Measurements from ENCODE around the gene KRTAP5-3.
A peak's percentile ranks its signal among the peaks of the same experiment; 100 is the strongest.

KRTAP5-3 gene

DNA sequence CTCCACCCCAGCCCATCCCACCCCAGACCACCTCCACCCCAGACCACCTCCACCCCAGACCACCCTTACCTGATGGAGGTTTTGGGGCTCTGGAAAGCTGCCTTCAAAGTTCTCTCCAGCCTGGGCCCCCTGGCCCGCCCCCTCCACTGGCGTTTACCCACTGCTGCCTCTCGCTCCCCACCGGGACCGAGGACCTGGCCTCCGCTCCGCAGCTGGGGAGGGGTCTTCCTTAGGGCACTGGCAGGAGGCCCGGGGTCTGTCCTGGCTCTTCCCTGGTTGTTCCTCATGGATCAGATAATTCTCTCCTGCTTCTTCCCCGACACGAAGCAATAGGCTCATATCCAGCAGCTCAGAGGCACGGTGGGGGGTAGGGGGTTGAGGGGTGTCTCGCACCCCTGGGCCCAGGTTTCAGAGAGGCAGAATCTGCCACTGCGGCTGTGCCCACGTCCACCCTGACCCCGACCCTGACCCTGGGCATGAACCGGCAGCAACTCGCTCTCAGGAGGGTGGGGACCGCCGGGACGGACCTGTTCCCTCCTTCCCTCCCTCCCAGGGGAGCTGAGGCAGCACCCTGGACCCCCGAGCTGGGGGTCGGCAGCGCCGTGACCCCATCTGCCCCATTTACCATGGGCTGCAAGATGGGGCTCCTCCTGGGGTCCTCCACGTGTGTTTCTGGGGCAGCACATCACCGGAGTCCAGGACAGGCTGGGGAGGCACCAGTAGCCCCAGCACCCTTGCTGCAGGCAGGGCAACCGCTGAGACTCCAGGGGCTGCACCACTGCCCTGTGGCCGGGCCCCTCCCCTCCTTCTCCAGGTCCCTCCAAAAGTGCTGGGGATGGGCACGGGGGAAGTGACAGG is 34.3 kb upstream of the KRTAP5-3 start:
- Histone ChIP-seq H3K4me3 (no peak overlapping the region), H3K27ac (no peak overlapping the region)
- DNase-seq (ENCODE audit: low spot score): no peak
- TF ChIP-seq, protein P1, sequence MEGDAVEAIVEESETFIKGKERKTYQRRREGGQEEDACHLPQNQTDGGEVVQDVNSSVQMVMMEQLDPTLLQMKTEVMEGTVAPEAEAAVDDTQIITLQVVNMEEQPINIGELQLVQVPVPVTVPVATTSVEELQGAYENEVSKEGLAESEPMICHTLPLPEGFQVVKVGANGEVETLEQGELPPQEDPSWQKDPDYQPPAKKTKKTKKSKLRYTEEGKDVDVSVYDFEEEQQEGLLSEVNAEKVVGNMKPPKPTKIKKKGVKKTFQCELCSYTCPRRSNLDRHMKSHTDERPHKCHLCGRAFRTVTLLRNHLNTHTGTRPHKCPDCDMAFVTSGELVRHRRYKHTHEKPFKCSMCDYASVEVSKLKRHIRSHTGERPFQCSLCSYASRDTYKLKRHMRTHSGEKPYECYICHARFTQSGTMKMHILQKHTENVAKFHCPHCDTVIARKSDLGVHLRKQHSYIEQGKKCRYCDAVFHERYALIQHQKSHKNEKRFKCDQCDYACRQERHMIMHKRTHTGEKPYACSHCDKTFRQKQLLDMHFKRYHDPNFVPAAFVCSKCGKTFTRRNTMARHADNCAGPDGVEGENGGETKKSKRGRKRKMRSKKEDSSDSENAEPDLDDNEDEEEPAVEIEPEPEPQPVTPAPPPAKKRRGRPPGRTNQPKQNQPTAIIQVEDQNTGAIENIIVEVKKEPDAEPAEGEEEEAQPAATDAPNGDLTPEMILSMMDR (IDR thresholded peaks at IDR 0.05): no peak

DNA sequence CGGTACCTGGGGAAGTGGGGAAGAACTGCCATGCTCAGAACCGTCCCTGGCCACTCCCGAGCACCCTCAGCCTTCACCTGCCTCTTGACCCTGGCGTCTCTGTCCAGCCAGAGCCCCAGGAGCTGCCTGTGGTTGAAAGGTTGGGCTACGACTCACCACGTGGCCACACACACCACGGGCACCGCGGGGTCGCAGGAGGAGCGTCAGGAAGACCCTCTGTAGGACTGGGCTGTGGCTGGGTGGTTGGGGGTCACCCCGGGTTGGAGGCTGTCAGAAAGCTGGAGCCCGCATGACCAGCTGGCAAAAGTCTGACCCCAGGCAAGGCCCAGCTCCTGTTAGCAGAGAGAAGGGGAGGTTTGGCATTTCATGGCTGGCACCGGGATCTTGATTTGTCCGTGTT is 32.8 kb upstream of the KRTAP5-3 start:
- no peak overlapping the region for H3K27ac ChIP-seq
- H3K4me3 ChIP-seq: no peak overlapping the region
- TF ChIP-seq, protein P1 (IDR thresholded peaks at IDR 0.05): no peak
- no peak for DNase-seq (ENCODE audit: low spot score)

DNA sequence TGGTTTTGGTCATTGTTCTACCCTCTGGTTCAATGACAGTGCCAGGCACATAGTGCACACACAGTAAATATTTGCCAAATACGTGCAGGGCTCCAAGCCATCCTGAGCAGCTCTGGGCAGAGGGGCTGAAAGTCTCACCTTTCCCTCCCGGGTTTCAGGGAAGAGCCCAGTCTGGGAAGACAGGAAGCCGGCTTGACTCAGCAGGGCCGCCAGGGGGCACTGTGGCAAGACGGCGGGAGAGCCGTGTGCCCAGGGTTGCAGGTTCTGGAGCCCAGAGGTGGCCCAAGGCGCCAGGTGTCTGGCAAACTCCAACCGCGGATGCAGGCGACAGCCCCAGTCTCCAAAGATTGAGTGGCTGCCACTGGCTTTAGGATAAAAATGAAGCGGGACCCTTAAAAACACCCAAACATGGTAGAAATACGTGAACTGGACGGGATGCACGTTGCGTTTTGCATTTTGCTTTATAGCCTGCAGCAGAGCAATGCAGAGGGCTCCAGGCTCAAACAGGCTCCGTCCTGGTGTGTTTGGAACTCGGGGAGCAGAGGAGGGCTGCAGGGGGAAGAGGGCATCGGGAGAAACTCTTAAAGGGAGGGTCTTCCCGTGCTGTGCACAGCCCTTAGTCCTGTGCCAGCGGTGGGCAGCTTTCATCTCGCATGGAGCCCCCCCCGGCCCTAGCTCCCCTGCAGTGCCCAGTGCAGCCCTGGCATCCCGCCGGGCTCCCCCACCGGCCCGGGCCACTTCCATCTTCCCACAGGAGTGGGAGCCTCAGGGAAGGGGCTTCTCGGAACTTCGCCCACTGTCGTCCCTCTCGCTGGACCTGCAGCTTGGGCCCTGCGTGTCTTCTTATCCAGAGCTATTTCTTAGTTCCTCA is 32.0 kb upstream of the KRTAP5-3 start:
- DNase-seq (ENCODE audit: low spot score): no peak
- Histone ChIP-seq H3K4me3 (no peak overlapping the region), H3K27ac (no peak overlapping the region)
- TF ChIP-seq, protein P1 (IDR thresholded peaks at IDR 0.05): peak; percentile 32

DNA sequence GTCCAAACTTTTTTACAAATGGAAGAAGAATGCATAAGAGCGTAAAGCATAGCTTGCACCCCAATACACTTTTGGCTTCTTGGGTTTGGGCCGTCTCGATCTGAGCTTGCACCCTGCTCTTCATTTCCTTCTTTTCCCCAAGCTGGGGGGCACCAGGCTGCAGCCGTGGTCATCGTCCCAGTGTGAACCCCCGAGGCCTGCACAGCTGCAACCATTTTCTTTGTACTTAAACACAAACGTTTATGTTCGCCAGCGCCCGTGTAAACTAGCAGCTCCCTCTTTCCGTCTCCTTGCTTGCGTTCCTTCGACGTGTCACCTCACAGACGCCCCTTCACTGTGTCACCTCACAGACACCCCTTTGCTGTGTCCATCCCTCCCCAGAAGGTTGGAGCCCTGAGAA is 31.4 kb upstream of the KRTAP5-3 start:
- TF ChIP-seq, protein P1 (IDR thresholded peaks at IDR 0.05): no peak
- DNase-seq (ENCODE audit: low spot score): no peak
- Histone ChIP-seq H3K27ac (no peak overlapping the region), H3K4me3 (no peak overlapping the region)

DNA sequence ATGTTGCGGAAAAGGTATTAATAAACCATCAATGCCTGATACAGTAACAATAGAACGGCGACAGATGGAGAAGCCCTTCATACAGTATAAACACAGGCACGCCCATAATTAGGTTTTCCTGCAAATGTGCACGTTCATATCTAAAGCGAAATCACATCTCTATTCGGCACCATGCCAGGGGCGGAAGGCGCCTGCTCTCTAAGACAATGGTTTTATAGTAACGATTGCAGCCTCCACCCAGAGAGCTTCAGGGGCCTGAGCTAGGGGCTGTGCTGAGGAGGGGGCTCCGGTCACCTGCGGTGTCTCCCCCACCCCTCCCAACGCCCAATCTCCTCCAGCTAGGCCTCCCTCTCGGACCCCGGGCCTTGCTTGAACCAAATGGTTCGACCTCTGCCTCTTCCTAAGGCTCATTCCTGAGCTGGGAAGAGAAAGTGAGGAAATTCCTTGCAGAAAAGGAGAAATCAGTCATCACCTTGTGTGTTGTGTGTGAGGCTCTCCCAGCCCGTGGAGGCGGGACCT is 30.9 kb upstream of the KRTAP5-3 start:
- Histone ChIP-seq H3K4me3 (no peak overlapping the region), H3K27ac (no peak overlapping the region)
- TF ChIP-seq, protein P1 (IDR thresholded peaks at IDR 0.05): no peak
- no peak for DNase-seq (ENCODE audit: low spot score)

DNA sequence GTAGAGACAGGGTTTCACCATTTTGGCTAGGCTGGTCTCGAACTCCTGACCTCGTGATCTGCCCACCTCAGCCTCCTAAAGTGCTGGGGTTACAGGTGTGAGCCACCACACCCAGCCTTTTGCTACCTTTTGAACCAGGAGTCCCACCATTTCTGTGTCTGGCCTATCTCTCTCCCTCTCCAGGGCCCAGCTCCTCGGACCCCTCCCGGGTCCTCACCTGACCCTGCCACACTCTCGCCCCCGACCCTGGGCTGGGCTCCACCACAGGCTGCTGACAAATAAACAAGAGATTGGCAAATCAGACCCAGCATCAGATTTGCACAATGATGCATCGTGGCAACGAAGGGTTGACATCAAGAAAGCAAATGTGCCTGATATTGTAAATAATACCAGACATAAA is 30.1 kb upstream of the KRTAP5-3 start:
- no peak for DNase-seq (ENCODE audit: low spot score)
- TF ChIP-seq, protein P1 (IDR thresholded peaks at IDR 0.05): no peak
- Histone ChIP-seq H3K4me3 (no peak overlapping the region), H3K27ac (no peak overlapping the region)

Data from coronary artery (tissue), 2 donors.